ENCODE data around the gene SLIT1.

SLIT1 gene

DNA sequence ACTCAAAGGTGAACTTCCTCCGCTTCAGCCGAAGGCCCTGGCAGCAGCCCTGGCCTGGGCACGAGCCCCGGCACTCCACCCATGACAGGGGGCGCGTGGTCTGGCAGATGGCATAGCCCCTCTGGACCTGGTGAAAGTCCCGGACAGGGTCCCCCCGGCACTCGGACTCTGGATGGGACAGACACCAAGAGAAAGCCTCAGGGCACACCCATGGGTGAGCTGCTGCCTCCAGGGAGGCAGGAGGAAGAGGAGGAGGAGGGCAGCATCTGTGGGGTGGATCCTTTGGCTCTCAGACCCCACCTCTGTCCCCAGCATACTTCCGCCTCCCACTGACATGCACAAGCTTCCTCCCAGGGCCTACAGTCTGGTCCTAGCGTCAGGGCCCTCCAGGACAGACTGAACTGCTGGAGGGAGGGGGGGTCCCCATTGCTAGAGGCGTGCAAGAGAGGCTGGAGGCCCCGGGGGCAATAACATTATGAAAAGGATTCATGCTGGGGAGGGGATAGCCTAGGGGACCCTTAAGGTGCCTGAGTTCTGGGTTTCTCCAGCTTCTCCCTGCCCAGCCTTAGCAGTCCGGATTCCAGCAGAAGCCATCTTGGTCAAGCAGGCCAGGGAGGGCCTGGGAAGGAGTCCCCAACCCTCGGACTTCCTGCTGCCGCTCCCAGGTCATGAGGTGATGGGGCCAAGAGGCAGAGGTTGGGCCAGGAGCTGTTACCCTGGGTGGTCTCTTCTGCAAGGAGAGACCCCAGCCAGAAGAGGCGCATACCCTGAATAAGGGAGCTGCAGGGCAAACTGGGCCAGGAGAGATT lies 184.4 kb downstream of the SLIT1 start:
- no peak for DNase-seq (ENCODE audit: low spot score)

DNA sequence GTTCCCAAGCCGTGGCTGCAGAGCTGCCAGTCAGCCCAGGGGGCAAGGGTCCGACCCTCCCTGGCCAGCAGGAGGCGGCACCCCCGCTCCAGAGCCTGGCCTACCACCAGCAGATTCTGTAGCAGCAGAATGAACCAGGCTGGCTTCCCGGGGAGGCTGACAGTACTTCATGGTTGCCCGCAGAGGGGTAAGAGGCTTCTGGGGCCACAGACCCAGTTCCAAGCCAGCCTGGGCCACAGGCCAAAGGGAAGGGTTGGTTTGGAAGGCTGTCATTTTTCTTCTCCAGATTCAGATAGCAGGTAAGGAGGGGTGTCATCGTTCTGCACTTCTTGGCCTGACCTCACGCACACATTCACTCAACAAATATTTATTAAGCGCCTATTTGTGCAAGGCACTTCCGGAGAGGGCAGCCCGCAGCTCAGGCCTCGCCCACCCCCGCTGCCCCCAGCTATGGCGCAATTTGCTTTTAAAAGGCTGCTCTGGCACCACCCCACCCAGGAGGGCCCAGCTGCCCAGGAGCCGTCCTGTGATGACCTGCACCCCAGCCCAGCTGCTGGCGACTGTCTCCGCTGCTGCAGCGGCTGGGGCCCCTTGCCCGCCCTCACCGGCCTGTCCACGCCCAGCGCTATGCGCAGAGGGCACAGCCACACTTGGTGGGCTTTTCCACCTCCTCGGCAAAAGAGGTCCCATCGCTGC lies 185.1 kb downstream of the SLIT1 start:
- no peak for DNase-seq (ENCODE audit: low spot score)

DNA sequence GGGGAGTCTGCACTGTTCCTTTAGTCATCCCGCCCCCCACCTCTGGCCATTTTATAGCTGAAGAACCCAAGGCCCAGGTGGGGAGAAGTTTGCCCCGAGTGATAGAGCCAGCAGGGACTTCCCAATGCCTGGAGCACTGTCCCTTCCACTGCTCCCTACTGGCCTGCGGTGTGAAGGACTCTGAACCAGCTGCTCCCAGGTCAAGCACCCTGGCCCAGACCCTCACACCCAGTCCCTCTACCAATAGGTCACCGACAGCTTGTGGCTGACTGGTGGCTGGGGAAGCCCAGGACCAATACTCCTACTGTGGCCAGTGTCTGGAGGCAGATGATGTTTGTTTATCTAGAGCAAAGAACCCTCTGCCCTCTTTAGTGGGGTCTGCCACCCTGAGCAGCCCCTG lies 185.8 kb downstream of the SLIT1 start:
- DNase-seq (ENCODE audit: low spot score), result no peak

DNA sequence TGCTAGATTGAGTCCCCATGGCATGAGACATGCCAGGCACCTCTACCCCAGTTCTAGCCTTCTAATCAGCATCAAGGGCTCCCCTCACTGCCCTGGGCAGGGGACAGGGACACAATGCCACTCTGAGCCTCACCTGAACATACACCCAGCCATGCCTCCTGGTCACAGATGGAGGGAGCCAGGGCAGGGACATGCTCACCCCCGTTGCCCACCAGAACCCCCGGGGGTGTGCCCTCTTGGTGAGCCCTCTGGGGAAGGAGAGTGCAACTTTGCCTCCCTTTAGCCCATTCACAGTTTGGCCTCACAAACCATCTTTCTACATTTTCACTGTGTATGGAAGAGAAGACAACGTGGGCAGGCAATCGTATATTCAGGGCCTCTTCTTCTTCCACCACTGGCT lies 186.4 kb downstream of the SLIT1 start:
- DNase-seq (ENCODE audit: low spot score), result no peak

DNA sequence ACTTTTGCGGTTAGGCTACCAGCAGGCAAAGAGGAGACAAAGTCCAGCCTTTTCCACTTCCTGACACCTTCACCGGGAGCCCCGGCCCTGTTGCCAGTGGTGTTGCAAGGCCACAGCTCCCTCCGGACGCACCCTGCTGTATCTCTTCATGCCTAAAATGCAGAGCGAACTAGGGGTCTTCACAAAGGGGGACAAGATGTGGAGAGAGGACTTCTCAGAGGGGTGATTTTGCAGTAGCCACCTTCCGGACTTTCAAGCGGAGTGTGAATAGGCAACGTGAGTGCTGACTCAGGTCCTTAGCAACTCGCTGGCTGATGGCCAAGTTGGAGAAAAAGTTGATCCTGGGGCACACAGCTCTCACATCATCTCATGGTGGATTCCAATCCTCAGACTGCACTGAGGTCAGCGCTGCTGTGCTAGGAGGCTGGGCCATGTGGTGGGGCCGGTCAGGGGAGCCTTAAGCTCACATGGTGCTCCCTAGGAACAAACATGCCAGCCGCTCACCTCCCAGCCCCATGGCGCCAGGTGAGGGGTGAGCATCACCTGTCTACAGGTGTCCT lies 187.3 kb downstream of the SLIT1 start:
- no peak for DNase-seq (ENCODE audit: low spot score)

DNA sequence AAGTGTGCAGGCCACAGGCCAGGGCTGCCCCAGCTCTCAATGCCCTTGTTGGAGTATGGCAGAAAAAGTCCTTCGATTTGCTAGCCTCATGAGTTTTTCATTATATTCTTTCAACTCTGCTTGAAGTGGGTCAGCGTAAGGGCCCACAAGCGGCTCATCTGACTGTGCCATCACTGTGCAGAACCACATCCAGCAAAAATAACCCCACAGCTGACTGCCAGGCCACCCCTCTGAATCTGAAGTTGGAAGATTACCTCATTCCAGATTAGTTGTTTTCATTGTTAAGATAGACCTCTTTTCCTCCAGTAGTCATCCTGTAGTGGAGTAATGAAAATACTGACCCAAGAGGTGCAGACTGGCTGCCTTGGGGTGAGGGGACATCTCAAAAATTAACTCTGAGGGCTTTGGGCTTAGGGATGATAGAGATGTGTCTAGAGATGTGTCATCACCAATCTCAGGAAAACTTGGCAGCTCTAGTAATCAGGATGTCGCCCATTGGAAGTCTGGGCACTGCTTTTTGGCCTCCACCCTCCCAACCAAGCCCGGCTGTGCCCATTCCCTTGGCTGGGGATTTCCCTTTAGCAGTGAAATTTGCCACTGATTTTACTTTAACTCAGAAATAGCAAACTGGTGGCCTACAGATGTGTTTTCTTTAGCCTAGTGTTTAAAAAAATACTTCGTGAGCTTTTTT lies 189.3 kb downstream of the SLIT1 start:
- no peak for DNase-seq (ENCODE audit: low spot score)

DNA sequence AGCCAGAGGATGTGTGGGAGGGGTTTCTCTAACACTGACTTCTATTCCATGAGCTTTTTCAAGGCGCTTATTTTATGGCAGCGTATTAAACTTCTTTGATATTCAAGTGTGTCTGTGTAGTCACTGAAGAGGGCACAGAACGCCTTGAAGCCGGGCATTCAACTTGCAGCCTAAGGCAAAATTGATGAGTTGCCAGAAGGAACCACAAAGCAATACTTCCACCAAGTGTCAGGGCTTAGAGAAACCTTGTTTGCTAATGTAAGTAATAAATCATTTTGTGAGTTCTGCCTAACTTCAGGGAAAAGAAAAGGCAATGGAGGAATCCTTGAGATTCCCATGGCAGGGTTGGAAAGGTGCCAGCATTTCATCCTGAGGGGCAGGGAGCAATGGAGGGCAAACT lies 189.9 kb downstream of the SLIT1 start:
- DNase-seq (ENCODE audit: low spot score), result no peak

DNA sequence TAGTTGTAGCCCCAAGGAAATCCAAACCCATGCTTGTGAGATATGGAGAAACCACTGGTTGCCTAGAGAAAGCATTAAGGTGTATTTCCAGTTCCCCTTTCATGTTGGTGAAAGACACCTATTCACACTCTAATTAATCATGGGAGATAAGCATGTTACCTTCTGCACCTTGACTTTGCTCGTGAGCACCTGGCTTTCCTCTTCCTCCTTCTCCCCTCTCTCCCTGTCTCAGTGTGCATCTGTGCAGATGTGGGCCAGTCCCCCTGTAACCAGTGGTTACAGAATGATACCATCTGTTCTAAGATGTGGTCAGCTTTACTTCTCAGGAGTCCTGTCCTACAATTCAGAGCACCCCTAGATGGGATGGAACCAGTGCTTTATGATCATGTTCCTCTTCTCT lies 193.0 kb downstream of the SLIT1 start:
- DNase-seq (ENCODE audit: low spot score), result no peak

DNA sequence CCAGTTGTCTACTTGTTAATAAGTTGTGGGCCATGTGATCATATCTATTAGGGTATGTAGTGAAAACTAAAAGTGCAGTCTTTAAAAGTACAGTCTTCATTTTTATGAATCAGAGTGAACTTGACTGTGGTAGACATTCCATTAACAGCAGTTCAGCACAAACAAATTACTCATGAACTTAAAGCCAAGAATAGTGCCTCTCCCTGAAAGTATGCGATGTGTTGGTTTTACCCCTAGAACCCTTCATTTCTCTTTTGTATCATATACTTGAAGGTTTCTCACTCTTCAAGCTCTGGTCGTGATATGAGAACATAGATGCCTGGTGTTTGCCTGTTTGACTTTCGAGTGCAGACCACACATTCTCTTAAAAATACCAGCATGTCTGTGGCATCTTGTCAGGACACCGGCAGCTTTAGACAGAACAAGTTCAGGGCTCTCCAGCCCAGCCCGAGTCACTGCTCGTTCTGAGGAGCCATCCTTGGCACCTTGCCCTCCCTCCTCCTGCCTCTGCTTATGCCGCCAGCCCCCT lies 194.4 kb downstream of the SLIT1 start:
- DNase-seq (ENCODE audit: low spot score), result no peak

DNA sequence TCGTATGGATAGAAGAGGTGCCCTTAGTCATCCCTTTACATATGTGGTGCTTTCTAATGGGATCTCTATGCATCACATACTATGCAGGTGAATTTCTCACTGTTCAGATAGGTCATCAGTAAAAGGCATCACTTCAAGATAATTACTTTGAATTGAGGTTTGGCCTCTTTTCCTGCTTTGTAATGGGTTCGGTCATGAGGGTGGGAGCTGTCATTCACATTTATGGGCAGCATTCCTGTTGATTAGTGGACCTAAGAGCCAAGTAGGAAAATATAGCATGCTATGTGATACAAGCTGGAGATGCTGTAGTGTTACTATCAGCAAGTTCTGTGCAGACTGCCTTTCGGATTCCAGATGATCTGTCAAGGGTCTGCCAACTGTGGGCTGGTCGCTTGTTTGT lies 197.3 kb downstream of the SLIT1 start:
- no peak for DNase-seq (ENCODE audit: low spot score)

DNA sequence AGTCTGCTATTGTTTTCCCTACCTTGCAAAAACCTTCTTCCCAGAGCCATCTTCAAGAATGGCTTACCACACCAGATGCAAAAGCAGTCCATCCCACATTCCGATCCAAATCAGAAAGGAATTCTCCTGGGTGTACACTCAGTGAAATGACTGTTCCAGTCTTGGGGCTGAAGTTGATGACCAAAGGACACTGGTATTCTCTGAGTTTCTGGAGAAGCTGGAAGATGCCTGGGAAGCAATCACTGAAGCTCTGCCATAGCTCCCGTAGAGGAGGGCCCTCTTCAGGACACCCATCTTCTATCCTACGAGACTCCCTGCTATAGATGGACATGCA lies 197.9 kb downstream of the SLIT1 start:
- DNase-seq (ENCODE audit: low spot score), result no peak

DNA sequence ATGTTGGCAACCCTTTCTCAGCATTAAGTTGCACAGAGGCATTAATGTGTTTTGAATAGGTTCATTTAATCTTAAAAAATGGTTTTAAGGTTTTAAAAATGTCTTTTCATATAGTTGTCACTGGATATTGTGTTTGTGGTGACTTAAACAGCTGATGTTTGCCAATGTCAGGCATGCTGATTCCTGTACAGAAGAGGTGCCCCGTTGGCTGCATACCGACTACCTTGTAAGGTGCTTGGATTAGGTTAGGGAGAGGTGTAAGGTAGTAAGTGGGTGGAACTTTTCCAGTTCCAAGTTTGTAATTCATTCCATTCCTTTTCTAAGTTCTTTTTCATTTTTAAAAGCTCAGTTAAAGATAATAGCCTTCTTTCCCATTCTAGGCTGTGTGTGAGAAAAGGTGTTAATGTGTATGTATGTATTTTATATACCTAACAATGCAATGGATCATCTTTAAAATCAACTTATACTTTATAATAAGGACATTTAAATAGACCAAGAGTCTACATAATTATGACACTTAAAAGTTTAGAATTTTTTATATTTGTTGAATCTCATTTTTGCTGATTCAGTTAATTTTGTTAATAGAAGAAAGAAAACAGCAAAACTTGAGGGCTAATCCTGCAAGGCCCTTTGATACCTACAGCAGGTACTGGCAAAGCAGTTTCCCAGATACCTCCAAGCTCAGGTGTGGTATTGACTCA lies 198.5 kb downstream of the SLIT1 start:
- DNase-seq (ENCODE audit: low spot score), result no peak

DNA sequence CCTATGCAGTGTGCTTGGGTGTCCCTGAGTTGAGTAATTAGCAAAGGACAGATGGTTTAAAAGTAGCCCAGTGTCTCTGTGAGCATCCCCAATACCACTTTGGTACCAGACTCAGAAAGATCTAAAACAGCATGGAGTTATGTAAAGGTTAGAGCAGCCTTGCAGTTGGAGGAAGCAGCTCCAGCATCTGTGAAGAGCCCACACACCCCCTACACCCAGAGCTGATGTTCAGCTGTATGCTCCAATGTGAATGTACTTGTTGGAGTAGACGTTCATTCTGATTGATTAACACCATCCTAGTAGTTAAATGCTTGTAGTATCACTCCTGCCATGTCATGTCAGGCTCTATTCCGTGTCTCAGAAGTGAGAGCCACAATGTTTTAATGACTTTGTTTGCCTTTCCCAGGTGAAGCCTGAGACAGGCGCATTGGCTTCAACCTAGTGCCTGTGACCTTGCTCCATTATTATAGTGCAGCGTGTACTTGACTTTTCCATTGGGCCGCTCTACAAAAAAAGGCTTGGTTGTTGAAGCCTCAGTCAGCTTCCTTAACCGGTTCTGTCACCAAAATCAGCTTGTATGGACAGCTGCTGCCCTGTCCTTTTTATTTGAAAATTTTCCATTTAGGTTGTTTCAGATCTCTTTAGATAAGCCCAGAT lies 199.4 kb downstream of the SLIT1 start:
- no peak for DNase-seq (ENCODE audit: low spot score)

DNA sequence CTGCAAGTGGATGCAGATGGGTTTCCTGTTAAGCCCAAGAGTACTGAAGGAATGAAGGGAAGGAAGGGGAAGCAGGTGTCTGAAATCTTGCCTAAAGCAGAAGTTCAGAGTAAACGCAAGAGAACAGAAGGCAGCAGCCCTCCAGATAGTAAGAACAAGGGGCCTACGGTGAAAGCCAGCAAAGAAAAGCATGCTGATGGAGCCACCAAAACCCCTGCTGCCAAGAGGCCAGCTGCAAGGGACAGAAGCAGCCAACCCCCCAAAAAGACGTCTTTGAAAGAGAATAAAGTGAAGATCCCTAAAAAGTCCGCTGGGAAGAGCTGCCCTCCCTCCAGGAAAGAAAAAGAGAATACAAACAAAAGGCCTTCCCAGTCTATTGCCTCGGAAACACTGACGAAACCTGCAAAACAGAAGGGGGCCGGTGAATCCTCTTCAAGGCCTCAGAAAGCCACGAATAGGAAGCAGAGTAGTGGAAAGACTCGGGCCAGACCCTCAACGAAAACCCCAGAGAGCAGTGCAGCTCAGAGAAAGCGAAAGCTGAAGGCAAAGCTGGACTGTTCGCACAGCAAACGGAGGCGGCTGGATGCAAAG lies 201.1 kb downstream of the SLIT1 start:
- DNase-seq (ENCODE audit: low spot score), result peak; percentile 9

DNA sequence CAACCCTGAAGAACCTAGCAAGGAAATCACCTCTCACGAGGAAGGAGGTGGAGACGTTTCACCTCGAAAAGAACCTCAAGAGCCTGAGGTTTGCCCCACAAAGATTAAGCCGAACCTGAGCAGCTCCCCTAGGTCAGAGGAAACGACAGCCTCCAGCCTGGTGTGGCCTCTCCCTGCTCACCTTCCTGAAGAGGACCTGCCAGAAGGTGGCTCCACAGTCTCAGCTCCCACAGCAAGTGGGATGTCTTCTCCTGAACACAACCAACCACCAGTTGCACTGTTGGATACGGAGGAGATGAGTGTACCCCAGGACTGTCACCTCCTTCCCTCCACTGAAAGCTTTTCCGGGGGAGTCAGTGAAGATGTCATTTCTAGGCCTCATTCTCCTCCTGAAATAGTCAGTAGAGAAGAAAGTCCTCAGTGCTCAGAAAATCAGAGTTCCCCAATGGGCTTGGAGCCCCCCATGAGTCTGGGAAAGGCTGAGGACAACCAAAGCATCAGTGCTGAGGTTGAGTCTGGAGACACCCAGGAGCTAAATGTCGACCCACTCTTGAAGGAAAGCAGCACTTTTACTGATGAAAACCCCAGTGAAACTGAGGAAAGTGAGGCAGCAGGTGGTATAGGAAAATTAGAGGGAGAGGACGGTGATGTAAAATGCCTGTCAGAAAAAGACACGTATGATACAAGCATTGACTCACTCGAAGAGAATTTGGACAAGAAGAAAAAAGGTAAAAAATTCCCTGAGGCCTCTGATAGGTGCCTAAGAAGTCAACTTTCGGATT lies 203.4 kb downstream of the SLIT1 start:
- DNase-seq (ENCODE audit: low spot score), result no peak

DNA sequence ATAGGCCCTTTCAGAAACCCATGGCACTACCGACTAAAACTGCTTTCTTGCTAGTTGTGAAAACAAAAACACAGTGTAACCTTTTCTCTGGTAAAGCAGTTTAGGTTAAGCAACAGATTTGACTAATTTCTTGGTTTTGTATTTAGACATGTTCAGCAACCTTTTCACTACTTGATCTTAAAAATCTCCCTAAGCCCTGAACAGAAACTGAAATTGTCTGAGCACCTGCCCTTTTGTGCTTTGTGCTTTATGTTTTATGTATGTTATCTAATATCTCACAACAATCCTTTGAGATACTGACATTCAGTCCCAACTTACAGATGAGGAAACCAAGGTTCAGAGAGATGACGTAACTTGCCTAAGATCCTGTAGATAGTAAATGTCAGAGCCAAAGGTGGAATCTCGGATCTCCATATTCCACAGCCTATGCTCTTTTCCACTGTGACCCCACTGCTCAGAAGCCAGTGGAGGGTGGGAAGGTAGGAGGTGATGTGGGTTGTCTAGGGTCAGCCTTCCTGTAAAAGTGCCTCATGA lies 207.1 kb downstream of the SLIT1 start:
- no peak for DNase-seq (ENCODE audit: low spot score)

DNA sequence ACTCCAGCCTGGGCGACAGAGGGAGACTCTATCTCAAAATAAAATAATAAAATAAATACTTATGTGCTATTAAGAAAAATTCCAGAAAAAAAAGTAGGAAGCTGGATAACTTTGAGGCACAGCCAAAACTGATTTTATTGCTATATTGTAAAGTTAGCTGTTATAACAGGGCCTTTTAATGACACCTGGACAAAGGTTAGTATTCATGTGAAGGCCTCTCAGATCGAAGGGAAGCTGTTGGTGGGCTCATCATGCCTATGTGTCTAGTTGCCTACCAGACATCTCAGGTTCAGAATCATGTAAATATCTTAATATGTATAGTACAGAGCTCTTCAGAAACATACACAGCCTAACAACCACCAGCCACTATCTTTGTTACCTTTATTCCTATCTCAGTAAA lies 210.6 kb downstream of the SLIT1 start:
- DNase-seq (ENCODE audit: low spot score), result no peak

DNA sequence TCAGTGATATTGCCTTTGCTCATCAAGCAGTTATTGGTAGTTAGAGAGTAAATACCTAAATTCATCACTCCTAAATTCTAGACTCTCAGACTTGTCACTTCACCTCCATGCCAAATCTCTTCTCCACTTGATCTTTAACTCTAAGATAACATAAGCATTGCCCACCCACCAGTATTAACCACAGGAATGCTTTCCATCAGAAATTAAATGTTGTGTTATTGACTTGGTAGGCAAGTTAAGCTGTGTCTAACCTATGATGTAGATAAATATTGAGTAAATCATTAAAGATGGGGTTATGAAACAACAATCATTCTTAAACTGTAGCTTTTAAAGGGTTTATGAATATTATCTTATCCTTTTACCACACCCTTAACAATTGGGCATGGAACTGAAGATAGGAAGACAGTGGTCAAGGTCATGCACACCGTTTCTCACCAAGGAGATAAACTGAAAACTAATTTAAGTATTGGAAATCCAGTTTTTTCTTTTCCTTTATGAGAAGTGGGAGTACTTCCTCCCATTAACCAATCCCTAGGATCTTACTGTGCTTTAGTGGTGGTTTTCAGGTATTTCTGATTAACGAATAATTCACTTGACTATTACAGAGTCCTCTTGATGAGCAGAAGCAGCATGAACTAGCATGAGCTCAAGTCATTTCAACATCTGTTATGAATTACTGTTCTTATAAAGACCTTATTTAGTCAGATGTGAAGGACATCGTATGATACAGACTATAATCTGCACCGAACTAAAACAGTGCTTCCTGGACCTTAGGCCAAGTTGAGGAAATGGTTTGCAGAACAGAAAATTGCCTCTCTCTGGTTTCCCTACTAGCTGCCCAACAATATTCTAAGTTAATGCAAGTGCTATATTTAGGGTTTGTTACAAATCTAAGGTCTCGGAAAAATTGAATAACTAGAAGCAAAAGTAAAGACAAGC lies 211.7 kb downstream of the SLIT1 start:
- no peak for DNase-seq (ENCODE audit: low spot score)

DNA sequence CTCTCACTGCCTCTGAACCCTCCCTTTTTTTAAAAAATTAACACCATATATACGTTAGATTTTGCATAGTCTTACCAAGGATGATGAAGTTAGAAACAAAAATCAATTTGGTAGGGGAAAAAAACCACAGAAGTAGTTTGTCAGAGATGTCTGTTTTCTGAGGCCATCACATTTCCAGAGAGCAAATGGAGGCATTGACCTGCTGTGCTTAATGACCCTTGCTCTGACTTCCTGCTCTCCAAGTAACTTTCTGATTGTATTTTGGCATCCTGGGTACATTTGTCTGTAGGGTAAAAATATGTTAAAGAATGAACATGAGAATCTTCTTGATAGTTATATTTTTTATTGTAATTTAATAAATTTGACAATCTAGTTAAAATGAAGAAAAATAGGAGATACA lies 213.5 kb downstream of the SLIT1 start:
- no peak for DNase-seq (ENCODE audit: low spot score)

Data from putamen (tissue), 1 donor.